ENCODE results near the gene SSBP2. TPM values are rescaled to one million over a fixed set of nuclear protein-coding genes. Genes with fewer than 3 reads are reported as not detected.
"Not testable (repeated sequence)": the region's sequence is repeated elsewhere in the genome, so short reads cannot be mapped to it uniquely, and the experiment has no call there.

The SSBP2 gene
- total RNA-seq, 1 donor from 2014 or later, result 3.8 TPM

- DNase-seq (ENCODE audit: low spot score) (no peak), ATAC-seq (no peak)
Measured at GRCh38 chr5:81740758-81741157, 10.1 kb downstream of the SSBP2 start.

GRCh38 chr5:81739291-81739690, 11.6 kb downstream of the SSBP2 start:
- ATAC-seq (no peak), DNase-seq (ENCODE audit: low spot score) (no peak)

- ATAC-seq (no peak), DNase-seq (ENCODE audit: low spot score) (no peak)
Measured at GRCh38 chr5:81729276-81729675, 21.6 kb downstream of the SSBP2 start.

GRCh38 chr5:81728301-81728700, 22.6 kb downstream of the SSBP2 start:
- DNase-seq (ENCODE audit: low spot score) (no peak), ATAC-seq (no peak)

- DNase-seq (ENCODE audit: low spot score) (no peak), ATAC-seq (no peak)
Measured at GRCh38 chr5:81726297-81726696, 24.6 kb downstream of the SSBP2 start.

- ATAC-seq (no peak), DNase-seq (ENCODE audit: low spot score) (no peak)
Measured at GRCh38 chr5:81724571-81724970, 26.3 kb downstream of the SSBP2 start.

GRCh38 chr5:81724108-81724507, 26.8 kb downstream of the SSBP2 start:
- ATAC-seq (no peak), DNase-seq (ENCODE audit: low spot score) (no peak)

GRCh38 chr5:81721049-81721448, 29.8 kb downstream of the SSBP2 start:
- ATAC-seq, result no peak

GRCh38 chr5:81719743-81720345, 31.1 kb downstream of the SSBP2 start:
- DNase-seq (ENCODE audit: low spot score), result no peak
- no peak for ATAC-seq

More at GRCh38 chr5:81721049-81721448, 29.8 kb downstream of the SSBP2 start:
- no peak for DNase-seq (ENCODE audit: low spot score)

GRCh38 chr5:81718300-81718699, 32.6 kb downstream of the SSBP2 start:
- no peak for DNase-seq (ENCODE audit: low spot score)
- ATAC-seq, result no peak

GRCh38 chr5:81717860-81718259, 33.0 kb downstream of the SSBP2 start:
- DNase-seq (ENCODE audit: low spot score) (no peak), ATAC-seq (no peak)

- no peak for DNase-seq (ENCODE audit: low spot score)
Measured at GRCh38 chr5:81717226-81717625, 33.7 kb downstream of the SSBP2 start.

GRCh38 chr5:81714076-81714475, 36.8 kb downstream of the SSBP2 start:
- not testable (repeated sequence) for ATAC-seq; DNase-seq (ENCODE audit: low spot score)

More at GRCh38 chr5:81717226-81717625, 33.7 kb downstream of the SSBP2 start:
- no peak for ATAC-seq

GRCh38 chr5:81708889-81709288, 42.0 kb downstream of the SSBP2 start:
- DNase-seq (ENCODE audit: low spot score), result no peak

GRCh38 chr5:81703840-81704239, 47.1 kb downstream of the SSBP2 start:
- ATAC-seq (no peak), DNase-seq (ENCODE audit: low spot score) (no peak)

More at GRCh38 chr5:81708889-81709288, 42.0 kb downstream of the SSBP2 start:
- no peak for ATAC-seq

GRCh38 chr5:81700166-81700565, 50.7 kb downstream of the SSBP2 start:
- ATAC-seq (no peak), DNase-seq (ENCODE audit: low spot score) (no peak)

- no peak for ATAC-seq
- DNase-seq (ENCODE audit: low spot score), result no peak
Measured at GRCh38 chr5:81698813-81699212, 52.1 kb downstream of the SSBP2 start.

GRCh38 chr5:81696418-81697397, 54.2 kb downstream of the SSBP2 start:
- ATAC-seq (no peak), DNase-seq (ENCODE audit: low spot score) (no peak)

GRCh38 chr5:81694726-81695125, 56.2 kb downstream of the SSBP2 start:
- no peak for DNase-seq (ENCODE audit: low spot score)
- no peak for ATAC-seq

- DNase-seq (ENCODE audit: low spot score) (no peak), ATAC-seq (no peak)
Measured at GRCh38 chr5:81688215-81688614, 62.7 kb downstream of the SSBP2 start.

- no peak for DNase-seq (ENCODE audit: low spot score)
- ATAC-seq, result no peak
Measured at GRCh38 chr5:81687292-81687691, 63.6 kb downstream of the SSBP2 start.

- DNase-seq (ENCODE audit: low spot score) (no peak), ATAC-seq (no peak)
Measured at GRCh38 chr5:81685471-81685870, 65.4 kb downstream of the SSBP2 start.

Measured in left lobe of liver (tissue), 2 donors.